ENCODE measurements around the gene AMY2B. TPM values are rescaled to one million over a fixed set of nuclear protein-coding genes. Genes with fewer than 3 reads are reported as not detected.
"Not testable (repeated sequence)": the region's sequence is repeated elsewhere in the genome, so short reads cannot be mapped to it uniquely, and the experiment has no call there.

Gene AMY2B
- total RNA-seq (2011; cell fraction: chromatin; rRNA removed; ENCODE audit: low replicate concordance), result 1.4 and 1.8 TPM in 2 replicates
- 1.3 and 1.7 TPM in 2 replicates for total RNA-seq (2011; cell fraction: nucleolus; rRNA removed)
- total RNA-seq (2011; cell fraction: nucleoplasm; rRNA removed), result 2.9 and 9.9 TPM in 2 replicates
- total RNA-seq (2014; rRNA removed), result 0.20 and 1.2 TPM in 2 replicates
- total RNA-seq (2014; rRNA removed; fragmentation: Illumina TruSeq; extraction: Trizol), result 0.38 and 0.58 TPM in 2 replicates
- 0.38 and 0.47 TPM in 2 replicates for total RNA-seq (2015; rRNA removed; fragmentation: Illumina TruSeq; extraction: Trizol)
- total RNA-seq (2021), result 0.33 and 0.60 TPM in 2 replicates
- 0.56 and 1.8 TPM in 2 replicates for polyA plus RNA-seq (2011; rRNA removed)
- polyA plus RNA-seq (2011; cell fraction: cytosol; rRNA removed), result 0.18 and 0.56 TPM in 2 replicates
- 2.5 and 4.9 TPM in 2 replicates for polyA plus RNA-seq (2011; cell fraction: nucleus; rRNA removed)
- 0.35 and 1.8 TPM in 2 replicates for polyA plus RNA-seq (2012)
- polyA plus RNA-seq (2014; fragmentation: Illumina TruSeq; extraction: Trizol), result 0.19 and 0.22 TPM in 2 replicates
- under 1 TPM; 0.31 to 0.49 TPM for polyA plus RNA-seq (2014; fragmentation: Nextera tagmentation; extraction: Ambion mirVana)
- polyA plus RNA-seq (2014; rRNA removed), result 1.6 and 2.0 TPM in 2 replicates
- polyA minus RNA-seq (2011; rRNA and poly(A)+ RNA removed), result 0.66 TPM in 1 of 2 replicates, not detected in the other
- polyA minus RNA-seq (2011; cell fraction: cytosol; rRNA and poly(A)+ RNA removed), result not detected in 2 replicates
- 1.3 and 1.9 TPM in 2 replicates for polyA minus RNA-seq (2011; cell fraction: nucleus; rRNA and poly(A)+ RNA removed)
- Bru-seq, nascent RNA, result percentile 47 among the genes with signal in this experiment
- percentile 49 among the genes with signal in this experiment for BruChase-seq, experiment 1, labeled RNA remaining after a 2-hour chase
- percentile 48 among the genes with signal in this experiment for BruChase-seq, experiment 2, labeled RNA remaining after a 6-hour chase
- long read RNA-seq, experiment 1, result 0 reads
- long read RNA-seq, experiment 2, partial matches to known transcripts, result 0 of 1 reads
- long read RNA-seq, experiment 2, other reads (novel, unspliced or antisense), result 1 of 1 reads
- long read RNA-seq, experiment 3, result 0 reads

GRCh38 chr1:103571289-103571688 lies at the start of gene AMY2B:
TSS of gene AMY2B (plus strand) at chr1:103571589. CDS start at chr1:103571603, 14 bp downstream.
- POLR2A ChIA-PET; intact Hi-C loops (cut with micrococcal nuclease); in situ Hi-C loops (cut with MboI); H3K9me3 ChIP-seq (replicated peaks; ENCODE audit: control insufficient read depth, insufficient read depth, low read depth, low read length); H3K4me3 ChIP-seq; DNase-seq (ENCODE audit: extremely low read depth in 1 of 4, low spot score in 3 of 4); H3K9ac ChIP-seq (ENCODE audit: insufficient read depth in 1 of 2, low read depth in 2 of 2, low read length in 2 of 2); H2AFZ ChIP-seq (ENCODE audit: low read depth, low read length); H3K79me2 ChIP-seq (ENCODE audit: control insufficient read depth, insufficient read depth, low read length); H3K36me3 ChIP-seq (ENCODE audit: control insufficient read depth, insufficient read depth, low read length); H4K20me1 ChIP-seq (replicated peaks; ENCODE audit: control insufficient read depth, insufficient read depth, low read length); CTCF ChIA-PET (ENCODE audit: low intra/inter-chr PET ratio); H3K4me1 ChIP-seq (replicated peaks in 1 of 2; ENCODE audit: control insufficient read depth in 2 of 2, insufficient read depth in 2 of 2, low read length in 2 of 2); H3K4me2 ChIP-seq (ENCODE audit: insufficient read depth, low read length); H3K27ac ChIP-seq (ENCODE audit: extremely low read depth, low read depth, low read length); BruUV-seq (replicated peaks); H3K27me3 ChIP-seq (ENCODE audit: control insufficient read depth in 2 of 2, insufficient read depth in 2 of 2, low read length in 2 of 2); H3K9me1 ChIP-seq (ENCODE audit: control insufficient read depth, insufficient read depth, low read length); FAIRE-seq; ATAC-seq: not testable (repeated sequence)
- 0% methylated on average over 1 of the region's 2 CpGs for WGBS (ENCODE audit: insufficient coverage, low coverage, missing lambda C conversion rate)

GRCh38 chr1:103523346-103523745 lies 48.0 kb upstream of the AMY2B start:
- Histone ChIP-seq H3K36me3 (ENCODE audit: control insufficient read depth, insufficient read depth, low read length) (peaks cover 10% of the 10 kb centered on the region; the same call in 2 of the 3 replicates), H2AFZ (ENCODE audit: low read depth, low read length) (no peak overlapping the region), H3K4me3 (no peak overlapping the region), H4K20me1 (replicated peaks; ENCODE audit: control insufficient read depth, insufficient read depth, low read length) (no peaks in the 10 kb centered on the region), H3K9ac (ENCODE audit: insufficient read depth in 1 of 2, low read depth in 2 of 2, low read length in 2 of 2) (no peak overlapping the region), H3K4me1 (replicated peaks in 1 of 2; ENCODE audit: control insufficient read depth in 2 of 2, insufficient read depth in 2 of 2, low read length in 2 of 2) (peaks cover 0 to 6% of the 10 kb centered on the region in 2 experiments; a peak in 2 of 5 replicates), H3K9me3 (replicated peaks; ENCODE audit: control insufficient read depth, insufficient read depth, low read depth, low read length) (no peaks in the 10 kb centered on the region), H3K27ac (ENCODE audit: extremely low read depth, low read depth, low read length) (no peak overlapping the region), H3K9me1 (ENCODE audit: control insufficient read depth, insufficient read depth, low read length) (no peaks in the 10 kb centered on the region), H3K4me2 (ENCODE audit: insufficient read depth, low read length) (no peak overlapping the region), H3K27me3 (ENCODE audit: control insufficient read depth in 2 of 2, insufficient read depth in 2 of 2, low read length in 2 of 2) (no peaks in the 10 kb centered on the region), H3K79me2 (ENCODE audit: control insufficient read depth, insufficient read depth, low read length) (peaks cover 25% of the 10 kb centered on the region)
- CTCF ChIA-PET (ENCODE audit: low intra/inter-chr PET ratio), result no interaction called here
- no TSS peak for BruUV-seq (replicated peaks)
- in situ Hi-C loops (cut with MboI), result no loop called here
- no peak for DNase-seq (ENCODE audit: extremely low read depth in 1 of 4, low spot score in 3 of 4)
- WGBS (ENCODE audit: insufficient coverage, low coverage, missing lambda C conversion rate), result 37% methylated on average over 3 of the region's 3 CpGs
- POLR2A ChIA-PET, result no interaction called here
- intact Hi-C loops (cut with micrococcal nuclease), result no loop called here
- FAIRE-seq, result no peak
- ATAC-seq, result no peak
- TF ChIP-seq E2F8 (IDR thresholded peaks at IDR 0.05; ENCODE audit: low read depth, partially characterized antibody) (no peak), ZBTB5 (IDR thresholded peaks at IDR 0.05) (no peak), ZNF274 (IDR thresholded peaks at IDR 0.05; ENCODE audit: borderline replicate concordance, low read depth, low read length) (no peak), LARP7 (IDR thresholded peaks at IDR 0.05) (no peak), POLR2AphosphoS2 (IDR thresholded peaks at IDR 0.05; ENCODE audit: low read length) (no peak), ZNF23 (CRISPR knock-in tag; IDR thresholded peaks at IDR 0.05) (no peak), SMAD4 (CRISPR knock-in tag; conservative IDR thresholded peaks at IDR 0.05) (no peak)

Measured in K562 (cell line).